ENCODE measurements around the gene ITPA.

The ITPA gene

DNA sequence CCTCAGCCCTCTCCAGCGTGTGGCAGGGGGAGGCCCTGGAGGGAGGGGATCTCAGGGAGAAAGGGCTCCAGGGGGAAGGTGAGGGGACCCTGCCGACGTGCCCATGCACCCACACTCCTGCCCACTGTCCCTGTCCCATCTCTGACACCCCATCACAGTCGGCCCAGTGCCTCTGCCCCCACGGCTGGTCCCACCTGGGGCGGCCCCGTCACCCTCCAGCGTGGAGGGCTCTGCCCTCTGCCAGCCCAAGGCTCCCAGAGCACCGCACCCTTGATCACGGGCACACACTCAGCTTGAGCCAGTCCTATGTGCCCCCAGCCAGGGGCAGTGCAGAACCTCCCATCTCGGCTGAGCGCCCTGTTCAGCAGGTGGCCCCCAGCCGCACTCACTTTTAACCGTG is 20.5 kb downstream of the ITPA start:
- DNase-seq = no peak

DNA sequence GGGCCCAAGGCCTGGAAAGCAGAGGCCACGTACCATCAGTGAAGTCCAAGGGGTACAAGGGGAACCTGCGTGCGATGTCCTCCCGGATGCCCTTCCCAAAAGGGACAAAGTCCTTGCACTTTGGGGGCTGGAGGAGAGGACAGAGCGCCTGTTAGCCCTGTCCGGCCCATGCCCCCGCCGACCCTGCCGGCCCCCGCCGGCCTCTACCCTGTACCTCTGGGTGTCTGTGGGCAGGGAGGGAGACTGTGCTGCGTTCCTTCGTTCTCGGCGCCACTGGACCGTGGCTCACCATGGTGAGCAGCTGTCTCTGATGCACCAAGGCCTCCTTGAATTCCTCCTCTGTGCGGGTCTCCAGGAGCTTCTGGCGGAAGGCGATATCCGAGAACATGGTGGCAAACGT is 21.8 kb downstream of the ITPA start:
- DNase-seq = no peak

DNA sequence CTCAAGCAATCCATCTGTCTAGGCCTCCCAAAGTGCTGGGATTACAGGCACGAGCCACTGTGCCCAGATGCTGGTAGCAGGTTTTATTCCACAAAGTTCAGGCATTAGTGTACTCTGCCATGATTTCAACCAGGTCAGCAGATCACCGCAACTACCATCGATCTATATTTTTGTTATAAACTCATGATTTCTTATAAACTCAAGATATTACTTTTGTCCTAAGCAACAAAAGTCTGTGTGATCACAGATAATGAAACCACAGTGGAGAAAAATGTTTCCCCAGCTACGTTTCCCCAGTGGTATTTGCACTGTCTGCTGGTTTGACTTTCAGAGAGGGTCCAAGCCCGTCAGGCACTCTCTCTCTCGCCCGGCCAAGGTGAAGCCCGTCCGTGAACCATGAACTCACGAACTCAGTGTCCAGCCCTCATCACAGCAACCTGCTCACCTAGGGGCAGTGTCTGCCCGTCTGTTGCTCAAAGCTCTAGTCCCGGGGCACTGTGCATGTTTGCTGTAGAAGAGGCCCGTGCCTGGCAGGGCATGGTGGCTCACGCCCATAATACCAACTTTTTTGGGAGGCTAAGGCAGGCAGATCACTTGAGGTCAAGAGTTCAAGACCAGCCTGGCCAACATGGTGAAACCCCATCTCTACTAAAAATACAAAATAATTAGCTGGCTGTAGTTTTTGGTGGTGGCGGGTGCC is 22.7 kb downstream of the ITPA start:
- no peak for DNase-seq

DNA sequence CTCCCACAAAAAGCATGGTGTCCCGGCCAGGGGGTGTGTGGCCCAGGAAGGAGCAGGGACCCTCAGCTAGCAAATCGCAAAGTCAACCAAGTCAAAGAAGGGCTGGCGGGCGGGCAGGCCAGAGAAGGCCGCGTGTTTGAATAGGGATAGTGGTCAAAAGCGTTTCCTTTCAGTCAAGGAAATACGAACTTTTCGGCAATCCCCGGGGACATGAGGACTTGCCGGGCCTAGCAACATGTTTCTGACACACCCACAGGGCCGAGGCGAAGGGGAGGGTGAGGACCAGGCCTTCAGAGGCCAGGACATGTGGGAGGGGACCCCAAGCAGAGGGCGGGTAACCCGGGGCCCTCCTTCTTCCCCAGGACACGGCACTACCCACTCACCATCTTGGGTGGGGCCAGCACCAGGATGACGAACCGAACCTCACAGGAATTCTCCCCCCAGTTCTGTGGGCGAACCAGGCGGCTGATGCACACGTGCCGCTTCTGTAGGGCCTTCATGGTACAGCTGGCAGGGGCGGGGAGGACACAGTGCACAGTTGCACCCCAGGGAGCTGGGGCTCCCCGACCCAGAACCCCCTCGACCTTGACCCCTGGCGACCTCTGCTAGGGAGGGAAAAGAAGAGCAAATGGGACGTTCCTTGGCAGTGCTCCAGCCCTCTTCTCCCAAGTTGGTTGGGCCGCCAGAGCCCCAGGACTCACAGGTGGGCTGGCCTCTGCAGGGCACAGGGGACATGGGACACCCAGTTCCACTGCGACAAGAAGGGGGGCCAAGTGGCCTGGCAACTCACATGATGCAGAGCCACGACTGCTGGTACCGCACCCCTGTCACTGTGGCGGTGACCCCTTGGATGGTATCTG is 24.1 kb downstream of the ITPA start:
- DNase-seq = no peak

GRCh38 chr20:3233991-3234498 is 24.7 kb downstream of the ITPA start:
- no peak for DNase-seq

DNA sequence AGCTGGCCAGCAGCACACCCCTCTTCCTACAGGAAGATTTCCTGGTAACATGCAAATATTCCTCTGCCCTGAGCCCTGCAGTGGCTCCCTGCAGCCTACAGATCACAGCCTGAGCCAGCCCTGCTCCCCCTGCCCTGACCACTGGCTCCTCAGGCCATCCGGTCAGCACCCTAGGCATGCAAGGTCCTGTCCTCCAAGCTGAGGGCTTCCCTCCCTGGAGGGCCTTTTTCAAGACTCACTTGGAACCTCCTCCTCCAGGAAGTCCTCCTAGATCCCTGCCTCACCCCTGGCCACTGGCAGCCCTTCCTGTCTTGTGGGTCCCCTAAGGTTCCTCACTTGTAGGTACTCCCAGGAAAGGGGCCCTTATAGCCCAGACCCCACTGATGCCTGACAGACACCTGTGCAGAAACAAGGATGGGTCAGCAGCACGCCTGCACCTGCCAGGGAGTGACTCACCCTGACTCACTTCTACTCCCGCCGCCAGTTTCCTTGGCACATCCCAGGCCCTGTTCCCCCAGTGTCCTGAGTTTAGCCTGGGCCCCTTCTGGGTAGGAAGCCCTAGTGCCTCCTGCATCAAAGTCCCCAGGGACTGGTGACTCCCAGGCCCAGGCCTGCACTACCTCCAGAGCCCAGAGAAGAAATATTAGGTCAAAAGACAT is 26.5 kb downstream of the ITPA start:
- no peak for DNase-seq

DNA sequence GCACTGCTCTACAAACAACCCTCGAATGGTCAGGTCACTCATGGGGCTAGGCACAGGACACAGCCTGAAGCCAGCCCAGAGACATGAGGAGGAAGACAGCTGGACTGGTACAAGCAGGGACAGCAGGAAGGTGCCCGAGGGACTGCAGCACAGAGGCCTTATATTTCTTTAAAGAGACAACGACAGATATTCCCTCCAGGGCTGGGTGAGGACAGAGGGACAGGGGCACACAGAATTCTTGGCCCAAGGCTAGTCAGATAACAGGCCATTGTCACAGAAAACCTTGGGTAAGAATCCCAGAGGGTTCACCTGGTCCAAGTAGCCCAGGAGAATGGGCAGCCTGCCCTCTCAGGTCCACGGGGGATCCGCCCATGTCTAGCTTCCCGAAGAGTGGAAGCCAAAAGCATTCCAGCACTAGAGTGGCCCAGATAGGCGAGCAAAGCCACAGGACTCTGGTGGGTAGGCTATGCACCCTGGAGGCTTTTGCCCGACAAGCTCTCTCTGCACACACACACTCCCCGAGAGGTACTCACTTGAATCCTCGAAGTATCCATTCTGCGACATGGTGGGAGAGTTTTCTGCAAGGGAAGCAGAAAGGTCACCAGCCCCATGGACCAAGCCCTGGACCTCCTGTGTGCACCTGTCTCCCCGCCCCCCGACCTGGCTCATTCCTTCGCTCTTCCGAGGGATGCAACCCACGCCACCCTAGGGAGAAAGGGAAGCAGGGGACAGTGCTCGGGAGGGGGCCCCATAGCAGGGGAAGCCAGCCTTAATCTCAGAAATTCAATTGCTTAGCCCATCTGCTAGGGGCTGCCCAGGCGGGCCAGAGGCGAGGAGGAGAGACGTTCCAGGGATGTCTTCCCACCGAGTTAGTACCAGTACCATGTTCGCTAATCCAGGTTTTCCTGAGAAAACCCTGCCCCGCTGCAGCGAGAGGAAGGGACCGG is 28.0 kb downstream of the ITPA start:
- DNase-seq = no peak

- no peak for DNase-seq
Measured at GRCh38 chr20:3237958-3238615, 28.8 kb downstream of the ITPA start.

GRCh38 chr20:3238616-3239025 is 29.3 kb downstream of the ITPA start:
- DNase-seq = no peak

- DNase-seq = no peak
Measured at GRCh38 chr20:3239026-3239866, 29.9 kb downstream of the ITPA start, which contains the start of gene SLC4A11. SLC4A11 (minus strand) TSS chr20:3239190; CDS start chr20:3239137, 53 bp downstream.

DNA sequence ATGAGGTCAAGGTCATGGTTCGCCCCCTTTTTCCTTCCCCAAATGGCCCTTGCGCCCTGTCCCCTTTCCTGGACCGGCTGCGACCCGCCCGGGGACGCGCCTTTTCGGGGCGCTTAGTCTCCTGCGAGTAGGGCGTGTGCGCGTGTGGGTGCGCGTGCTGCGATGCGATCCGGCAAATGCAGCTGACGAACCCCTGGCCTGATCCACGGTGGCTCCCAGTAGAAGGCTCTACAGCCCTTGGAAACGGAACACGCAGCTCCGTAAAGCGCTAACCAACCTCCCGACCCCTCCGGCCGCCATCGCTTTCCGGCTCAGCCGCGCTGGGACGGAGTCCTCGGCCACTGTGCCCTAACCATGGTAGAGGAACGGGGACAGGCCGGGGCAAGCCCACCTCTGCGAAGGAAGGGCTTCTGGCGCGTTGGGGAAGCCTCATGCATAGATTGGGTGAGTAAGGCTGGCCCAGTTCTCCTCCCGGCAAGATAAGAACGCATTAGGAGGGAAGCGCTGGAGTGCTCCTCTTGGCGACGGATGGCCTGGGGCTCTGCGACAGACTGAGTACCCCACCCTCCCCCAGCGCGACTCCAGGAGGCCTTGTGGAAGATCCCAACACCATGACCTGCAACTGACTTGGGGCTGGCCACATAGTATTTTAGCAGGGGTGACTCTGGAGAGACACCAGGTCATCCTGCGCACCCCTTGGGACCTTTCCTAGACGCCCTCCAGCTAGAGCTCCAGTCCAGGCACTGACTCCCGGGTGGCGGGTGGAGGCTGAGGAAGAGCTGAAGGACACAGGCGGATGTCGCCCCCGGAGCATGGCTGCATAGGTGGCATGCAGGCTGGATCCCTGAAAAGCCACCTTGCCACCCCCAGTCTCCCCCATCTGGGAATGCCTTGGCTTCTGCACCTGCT is 30.8 kb downstream of the ITPA start:
- no peak for DNase-seq

DNA sequence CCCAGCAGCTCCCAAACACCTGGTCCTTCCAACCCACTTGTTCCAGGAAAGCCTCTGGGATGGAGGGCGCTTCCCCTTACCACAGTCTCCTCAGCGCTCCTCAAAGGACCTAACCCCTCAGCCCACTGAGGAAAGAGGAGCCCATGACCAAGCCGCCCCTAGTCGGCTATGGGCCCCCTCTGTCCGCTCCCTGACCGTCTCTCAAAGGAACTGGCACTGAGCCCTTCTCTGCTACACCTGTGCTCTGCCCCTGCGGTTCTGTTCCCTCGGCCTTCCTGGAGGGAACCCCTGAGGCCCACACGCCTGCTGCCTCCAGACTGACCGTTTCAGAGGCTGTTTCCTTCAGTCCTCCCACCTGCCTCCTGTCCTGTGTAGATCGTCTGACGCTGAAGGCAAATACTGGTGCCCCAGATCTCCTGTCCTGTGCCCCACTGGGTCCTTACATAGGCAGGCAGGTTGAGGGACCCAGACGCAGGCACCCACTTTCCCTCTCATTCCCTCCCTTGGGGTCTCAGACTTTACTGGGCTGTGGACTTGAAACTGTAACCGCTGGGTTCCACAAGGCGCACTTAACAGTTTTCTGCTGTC is 31.6 kb downstream of the ITPA start:
- no peak for DNase-seq

DNA sequence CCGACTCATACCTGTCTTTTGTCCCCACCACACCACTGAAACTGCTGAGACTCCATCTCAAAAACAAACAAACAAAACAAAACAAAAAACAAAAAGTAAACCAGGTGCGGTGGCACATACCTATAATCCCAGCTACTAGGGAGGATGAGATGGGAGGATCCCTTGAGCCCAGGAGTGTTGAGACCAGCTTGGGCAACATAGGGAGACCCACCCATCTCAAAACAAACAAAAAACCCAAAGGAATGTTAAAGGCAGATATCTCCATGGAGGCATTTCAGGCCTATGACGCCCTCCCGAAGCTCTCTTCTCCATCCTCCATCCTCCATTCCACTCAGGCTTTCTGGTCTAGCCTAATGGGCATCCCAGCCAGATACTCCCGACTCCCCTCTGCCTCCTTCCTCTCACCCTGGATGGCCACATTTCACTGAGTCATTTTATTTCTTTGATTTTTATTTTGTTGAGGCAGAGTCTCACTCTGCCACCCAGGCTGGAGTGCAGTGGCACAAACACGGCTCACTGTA is 32.9 kb downstream of the ITPA start:
- no peak for DNase-seq

DNA sequence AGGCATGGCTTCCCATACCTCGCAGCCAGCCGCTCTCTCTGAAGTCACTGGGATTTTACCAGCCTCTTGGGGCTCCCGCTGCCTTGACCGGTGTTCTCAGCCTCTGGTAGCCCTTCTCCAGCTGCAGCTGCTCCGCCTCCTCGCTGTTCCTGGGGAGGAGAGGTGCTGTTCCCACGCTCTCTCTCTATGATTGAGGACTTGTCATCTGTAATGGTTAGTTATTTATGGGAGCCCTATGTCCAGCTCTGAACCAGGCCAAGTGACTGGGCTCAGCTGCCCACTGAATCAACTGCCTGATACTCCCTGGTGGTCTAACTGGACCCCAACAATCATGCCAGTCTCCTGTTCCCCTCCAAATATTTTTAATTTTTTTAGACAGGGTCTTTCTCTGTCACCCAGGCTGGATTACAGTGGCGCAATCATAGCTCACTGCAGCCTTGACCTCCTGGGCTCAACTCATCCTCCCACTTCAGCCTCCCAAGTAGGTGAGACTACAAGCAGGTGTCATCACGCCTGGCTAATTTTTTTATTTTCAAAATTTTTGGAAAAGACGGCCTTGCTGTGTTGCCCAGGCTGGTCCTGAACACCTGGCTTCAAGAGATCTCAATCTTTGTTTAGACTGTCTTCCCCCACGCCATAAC is 34.5 kb downstream of the ITPA start:
- no peak for DNase-seq

DNA sequence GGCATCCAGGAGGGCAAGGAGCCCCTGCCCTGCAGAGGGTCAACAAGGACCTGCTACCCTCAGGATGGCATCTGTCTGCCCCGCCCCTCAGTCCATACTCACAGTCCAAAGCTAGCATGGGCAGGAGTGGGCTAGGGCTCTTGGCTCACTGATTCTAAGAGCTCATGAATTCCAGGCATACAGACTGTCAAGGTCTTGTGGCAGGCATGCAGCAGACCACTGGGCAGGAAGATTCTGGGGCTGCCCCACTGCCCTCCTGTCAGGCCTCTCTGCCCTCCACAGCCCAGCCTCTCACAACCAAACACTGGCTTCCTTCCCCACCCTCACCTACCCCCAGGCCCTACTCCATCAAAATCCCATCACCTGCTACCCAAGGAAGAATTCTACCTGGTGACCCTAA is 35.3 kb downstream of the ITPA start:
- DNase-seq = no peak

DNA sequence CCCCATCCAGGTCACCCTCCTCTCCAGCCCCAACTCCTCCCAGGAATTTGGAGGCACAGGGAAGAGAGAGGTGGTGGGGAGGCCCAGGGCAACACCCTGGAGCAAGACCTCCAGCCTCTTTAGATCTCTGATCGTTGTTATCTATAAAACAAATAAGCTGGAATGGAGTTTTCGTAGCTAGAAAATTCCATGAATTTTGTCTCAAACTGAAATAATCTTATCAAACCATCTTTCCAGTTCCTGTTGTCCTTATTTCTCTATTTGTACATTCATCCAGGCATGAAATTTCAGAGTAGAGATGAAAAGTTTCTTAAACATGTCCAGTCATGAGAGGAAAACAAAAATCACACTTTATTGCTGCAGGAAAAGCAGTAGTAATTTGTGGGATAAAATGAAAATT is 35.9 kb downstream of the ITPA start:
- DNase-seq = no peak

GRCh38 chr20:3245711-3246110 is 36.4 kb downstream of the ITPA start:
- no peak for DNase-seq

DNA sequence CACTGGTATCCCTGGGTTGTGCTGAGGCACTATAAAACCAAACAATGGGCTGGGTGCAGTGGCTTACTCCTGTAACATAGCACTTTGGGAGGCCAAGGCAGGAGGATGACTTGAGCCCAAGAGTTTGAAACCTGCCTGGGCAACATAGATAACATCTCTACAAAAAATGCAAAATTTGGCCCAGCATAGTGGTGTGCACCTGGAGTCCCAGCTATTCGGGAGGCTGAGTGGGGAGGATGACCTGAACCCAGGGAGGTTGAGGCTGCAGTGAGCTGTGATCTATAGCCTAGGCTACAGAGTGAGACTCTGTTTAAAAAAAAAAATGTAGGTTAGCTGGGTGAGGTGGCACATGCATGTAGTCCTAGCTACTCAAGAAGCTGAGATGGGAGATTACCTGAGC is 37.4 kb downstream of the ITPA start:
- no peak for DNase-seq

GRCh38 chr20:3247638-3248037 is 38.3 kb downstream of the ITPA start:
- no peak for DNase-seq

All from GF-D8 (cell line).